ENCODE measurements around the gene HOXA6.

HOXA6 gene

DNA sequence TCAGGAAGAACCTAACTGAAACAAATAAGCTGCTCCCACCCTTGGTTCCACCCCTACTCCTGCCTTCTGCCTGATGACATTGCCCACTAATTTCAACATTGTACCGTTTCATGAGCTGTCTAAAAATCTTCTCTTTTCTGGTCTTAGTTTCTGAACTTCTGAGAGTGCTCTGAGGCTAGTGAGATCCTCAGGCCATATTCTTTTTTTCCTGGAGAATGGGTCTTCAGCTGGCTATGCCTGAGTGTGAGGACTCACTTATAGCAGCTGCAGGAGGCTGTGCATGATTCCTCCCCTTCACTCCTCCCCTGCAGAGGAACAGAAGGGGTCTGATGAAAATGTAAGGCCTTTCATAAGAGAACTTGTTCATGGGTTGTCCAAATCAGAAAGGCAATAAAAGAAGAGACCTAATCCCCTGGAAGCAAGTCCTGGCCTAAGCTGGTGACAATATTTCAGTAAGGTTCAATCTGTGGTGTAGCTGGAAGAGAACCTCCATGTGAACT, 28.1 kb downstream of the HOXA6 start:
- DNase-seq (ENCODE audit: insufficient read length, low spot score) (no peak), FAIRE-seq (no peak)
- no peak for TF ChIP-seq POLR2A (IDR thresholded peaks at IDR 0.05; ENCODE audit: low read depth, low read length)

DNA sequence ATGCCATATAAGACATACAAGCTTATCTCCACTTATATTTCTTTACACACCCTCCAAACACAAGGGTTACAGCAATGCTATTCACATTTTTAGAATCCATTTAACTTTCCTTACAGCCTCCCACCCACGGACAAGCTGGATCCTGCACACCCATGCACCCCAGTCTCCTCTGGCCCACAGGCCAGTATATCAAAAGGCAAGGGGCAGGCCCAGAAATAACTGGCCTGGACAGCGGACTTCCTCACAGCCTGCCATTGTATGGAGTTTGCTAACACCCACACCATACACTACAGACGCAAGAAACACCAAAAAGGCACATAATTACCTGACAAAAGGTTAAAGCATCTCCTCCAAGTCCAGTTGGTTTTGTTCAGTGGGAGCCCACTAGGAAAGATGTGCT, 29.0 kb downstream of the HOXA6 start:
- no peak for TF ChIP-seq POLR2A (IDR thresholded peaks at IDR 0.05; ENCODE audit: low read depth, low read length)
- DNase-seq (ENCODE audit: insufficient read length, low spot score) (no peak), FAIRE-seq (no peak)

DNA sequence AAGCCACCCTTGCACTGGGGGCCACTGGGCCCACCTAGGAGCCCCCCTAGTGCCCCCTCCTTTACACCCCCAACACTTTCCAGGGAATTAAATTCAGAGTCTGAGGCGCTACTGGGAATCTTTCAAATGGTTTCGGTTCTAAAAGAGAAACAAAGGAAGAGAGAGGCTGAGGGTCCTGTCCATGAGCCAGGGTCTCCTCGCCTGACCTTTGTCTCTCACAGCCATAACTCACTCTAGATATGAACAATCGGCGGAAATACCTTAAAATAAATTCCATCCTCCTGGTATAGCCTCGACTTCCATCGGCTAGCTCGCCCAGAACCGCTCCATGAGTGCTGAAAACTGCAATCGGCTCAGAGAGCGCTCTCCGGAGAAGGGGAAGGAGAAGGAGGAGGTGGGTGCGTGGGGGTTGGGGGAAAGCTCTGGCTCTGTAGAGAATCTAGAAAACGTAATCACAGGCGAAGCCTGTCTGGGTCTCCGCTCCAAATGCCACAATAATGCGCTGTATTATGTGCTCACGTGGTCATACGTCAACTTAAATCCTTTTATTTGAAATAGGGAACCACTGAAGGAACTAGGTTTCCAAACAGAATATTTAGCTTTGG, 29.6 kb downstream of the HOXA6 start:
- FAIRE-seq, result no peak
- DNase-seq (ENCODE audit: insufficient read length, low spot score), result no peak
- no peak for TF ChIP-seq POLR2A (IDR thresholded peaks at IDR 0.05; ENCODE audit: low read depth, low read length)

DNA sequence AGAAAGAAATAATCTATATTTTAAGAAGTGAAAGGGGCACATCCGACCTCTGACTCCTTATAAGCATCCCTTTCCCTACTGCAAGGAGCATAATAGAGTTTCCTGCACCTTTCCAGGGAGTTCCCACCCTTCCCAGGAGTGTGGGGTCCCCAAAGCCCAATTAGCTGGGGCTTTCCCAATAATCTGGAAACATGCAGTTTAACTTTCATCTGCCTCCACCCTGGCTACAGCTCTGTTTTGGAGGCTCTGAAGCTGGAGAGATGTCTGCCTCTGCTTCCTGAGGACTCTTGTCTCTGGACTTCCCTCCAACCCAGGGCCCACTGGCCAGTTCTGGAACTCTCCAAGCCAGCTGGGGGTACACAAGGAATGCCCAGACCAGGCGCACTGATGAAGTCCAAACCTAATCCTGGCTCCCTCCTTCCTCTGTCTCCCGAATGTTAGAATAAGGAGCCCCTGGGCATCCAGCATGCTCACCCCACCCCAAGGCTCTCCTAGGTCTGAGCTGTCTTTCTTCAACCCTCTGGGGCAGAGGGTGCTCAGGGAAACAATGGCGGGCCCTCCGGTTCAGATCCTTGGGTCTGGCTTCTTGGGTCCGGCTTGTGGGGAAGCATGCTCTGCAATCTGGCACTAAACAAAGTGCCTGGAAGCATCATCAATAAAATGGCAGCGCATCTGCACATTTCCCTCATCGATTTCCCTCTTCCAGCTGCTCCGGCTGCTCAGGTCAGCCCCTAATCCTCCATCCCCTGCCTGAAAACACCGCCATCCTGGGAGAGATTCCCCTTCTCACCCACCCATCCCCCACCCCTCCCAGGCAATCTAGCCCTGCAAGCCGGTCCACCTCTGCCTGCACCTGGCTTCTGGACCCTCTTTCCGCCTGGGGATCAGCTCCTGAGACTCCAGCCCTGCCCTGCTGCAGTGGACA, 30.4 kb downstream of the HOXA6 start:
- DNase-seq (ENCODE audit: insufficient read length, low spot score), result no peak
- FAIRE-seq, result no peak
- TF ChIP-seq POLR2A (IDR thresholded peaks at IDR 0.05; ENCODE audit: low read depth, low read length), result no peak

DNA sequence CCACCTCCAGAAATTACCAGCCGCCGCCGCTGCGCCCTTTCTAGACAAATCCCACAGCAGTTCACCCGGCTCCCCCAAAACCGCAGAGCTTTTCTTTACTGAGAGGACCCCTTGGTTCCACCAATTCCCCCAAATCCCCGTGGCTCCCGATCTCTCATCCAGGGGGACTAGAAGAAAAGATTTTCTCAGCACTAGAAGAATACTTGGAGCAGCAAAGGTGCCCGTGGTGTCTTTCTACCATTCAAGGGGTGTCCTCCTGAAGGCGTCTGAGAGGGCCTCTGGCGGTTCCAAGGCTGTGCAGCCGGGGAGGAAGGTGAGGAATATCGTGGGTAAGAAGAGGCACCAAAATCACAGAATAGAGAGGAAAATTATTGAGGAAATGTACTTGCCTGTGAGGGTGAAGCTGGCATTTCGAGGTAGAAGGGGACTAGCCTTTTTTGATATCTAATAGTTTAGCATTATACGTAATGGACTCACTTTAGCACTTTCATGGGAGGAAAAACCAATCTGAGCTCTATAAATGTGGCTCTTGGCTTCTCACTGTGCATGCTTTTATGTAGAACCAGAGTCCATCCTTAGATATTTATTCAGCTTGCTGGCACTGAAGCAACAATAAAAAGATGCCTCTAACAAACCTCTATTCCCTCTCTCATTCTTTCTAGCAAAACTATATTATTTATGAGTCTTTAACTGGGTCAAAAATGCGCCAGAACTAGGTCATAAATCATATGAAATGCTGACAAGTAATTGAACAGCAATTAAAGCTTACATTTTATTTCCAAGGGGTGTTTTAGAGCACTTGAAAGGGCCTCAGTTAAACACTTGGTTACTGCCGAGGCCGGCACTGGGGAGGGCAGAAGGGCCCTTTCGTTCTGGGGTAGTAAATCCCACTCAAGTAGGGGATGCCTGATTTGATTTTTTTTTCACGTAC, 31.3 kb downstream of the HOXA6 start:
- no peak for DNase-seq (ENCODE audit: insufficient read length, low spot score)
- no peak for TF ChIP-seq POLR2A (IDR thresholded peaks at IDR 0.05; ENCODE audit: low read depth, low read length)
- no peak for FAIRE-seq

DNA sequence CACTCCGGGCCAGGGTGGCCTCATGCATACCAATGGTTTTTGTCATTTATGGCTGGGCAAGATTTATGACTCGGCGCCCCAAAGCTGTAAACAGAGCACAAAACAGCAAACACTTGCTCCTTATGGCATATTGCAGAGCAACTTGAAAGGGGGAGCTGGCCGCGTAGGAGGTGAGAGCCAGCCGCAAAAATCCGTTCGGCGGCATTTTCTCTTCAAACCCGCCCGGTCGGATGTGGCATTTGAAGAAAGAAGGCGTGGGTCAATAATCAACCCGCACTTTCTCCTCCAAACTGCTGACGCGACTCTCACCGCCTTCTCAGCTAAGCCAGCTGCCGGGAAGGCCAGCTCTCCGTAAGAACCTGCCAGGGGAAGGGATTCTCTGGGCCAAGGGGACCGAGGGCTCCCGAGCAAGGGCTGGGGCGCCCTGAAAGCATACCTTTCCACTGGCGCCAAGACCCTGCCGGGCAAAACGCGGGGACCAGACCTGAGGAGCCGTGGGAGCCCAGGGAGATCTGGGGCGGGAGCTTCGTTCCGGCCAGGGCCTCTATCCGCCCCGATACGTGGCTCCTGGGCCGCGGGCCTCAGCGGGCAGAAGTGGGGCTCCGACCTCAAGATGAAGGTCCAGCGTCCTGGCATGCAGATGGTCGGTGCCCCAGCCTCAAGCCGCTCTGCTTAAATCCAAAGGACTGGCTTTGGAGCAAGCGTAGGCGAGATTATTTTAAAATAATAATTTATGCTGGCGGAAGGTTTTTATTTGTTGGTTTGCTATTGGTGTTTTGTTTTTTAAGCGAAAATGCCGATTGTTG, 32.1 kb downstream of the HOXA6 start:
- DNase-seq (ENCODE audit: insufficient read length, low spot score) (no peak), FAIRE-seq (peak; percentile 75)
- no peak for TF ChIP-seq POLR2A (IDR thresholded peaks at IDR 0.05; ENCODE audit: low read depth, low read length)

- DNase-seq (ENCODE audit: insufficient read length, low spot score) (no peak), FAIRE-seq (no peak)
- no peak for TF ChIP-seq POLR2A (IDR thresholded peaks at IDR 0.05; ENCODE audit: low read depth, low read length)
Measured at GRCh38 chr7:27114881-27115220, 32.7 kb downstream of the HOXA6 start.

GRCh38 chr7:27113991-27114769, 33.4 kb downstream of the HOXA6 start:
- FAIRE-seq (no peak), DNase-seq (ENCODE audit: insufficient read length, low spot score) (no peak)
- no peak for TF ChIP-seq POLR2A (IDR thresholded peaks at IDR 0.05; ENCODE audit: low read depth, low read length)

DNA sequence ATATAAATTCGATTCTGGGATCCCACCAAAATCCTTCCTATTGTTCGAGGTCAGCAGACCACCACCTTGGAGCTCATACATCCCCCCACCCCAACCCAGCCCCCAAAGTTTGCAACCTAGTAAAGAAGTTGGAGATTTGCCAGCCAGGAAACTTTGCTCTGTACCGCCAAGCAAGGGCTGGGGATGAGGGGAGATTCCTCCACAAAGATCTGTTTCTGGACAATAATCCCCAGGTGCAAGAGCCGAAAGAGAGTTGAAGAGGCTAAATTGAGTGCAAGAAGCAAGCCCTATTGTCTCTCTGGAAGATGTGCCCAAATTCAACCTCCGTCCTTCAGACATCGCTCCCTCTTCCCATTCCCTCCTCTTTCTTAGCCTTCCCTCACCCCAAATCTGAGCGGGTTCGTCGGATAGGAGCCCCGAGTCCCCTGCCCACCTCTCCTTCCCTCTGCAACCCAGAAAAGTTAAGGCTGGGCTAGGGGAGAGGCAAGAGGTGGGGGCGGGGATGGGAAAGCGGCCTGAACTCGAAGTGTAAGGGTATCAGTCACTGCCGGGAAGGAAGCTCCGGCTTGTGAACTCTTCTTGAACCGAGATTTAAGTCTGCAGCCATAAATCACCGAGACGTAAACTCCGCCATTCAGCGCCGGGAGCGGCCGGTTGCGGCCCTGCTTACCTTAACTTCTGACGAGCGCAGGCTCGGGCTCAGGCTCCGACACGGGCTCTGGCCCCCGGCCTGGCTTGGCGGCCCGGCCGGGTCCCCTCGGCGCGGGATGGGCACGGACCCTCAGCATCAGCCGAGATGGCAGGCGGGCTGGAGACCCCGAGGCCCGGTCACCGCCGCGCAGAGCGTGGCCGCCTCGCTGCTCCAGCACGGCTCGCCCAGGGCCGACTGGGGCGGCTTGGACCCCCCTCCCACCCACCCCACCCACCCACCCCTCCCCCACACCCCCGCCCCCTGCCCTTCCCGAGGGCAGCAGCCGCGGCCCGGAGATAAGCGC, 34.3 kb downstream of the HOXA6 start:
- FAIRE-seq (no peak), DNase-seq (ENCODE audit: insufficient read length, low spot score) (peak; percentile 90)
- peak; percentile 46; the same call in 1 of the 2 replicates for TF ChIP-seq POLR2A (IDR thresholded peaks at IDR 0.05; ENCODE audit: low read depth, low read length)

DNA sequence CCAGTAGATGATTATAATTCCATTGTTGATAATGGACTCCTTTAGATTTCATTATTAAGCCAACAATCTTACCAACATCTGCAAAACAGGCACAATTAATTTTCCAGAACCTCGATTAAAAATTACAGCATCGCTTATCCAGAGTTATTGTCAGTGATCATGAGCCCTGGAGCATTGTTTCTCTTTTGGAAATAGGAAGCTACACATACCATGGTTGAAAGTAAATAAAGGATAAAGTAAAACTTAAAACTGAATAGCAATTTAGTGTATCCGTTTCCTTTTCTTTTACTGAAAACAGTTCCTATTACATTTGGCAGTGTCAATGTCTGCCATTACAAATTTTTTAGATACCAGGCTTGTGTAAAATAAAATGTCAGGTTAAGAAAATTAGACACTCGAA, 35.2 kb downstream of the HOXA6 start:
- DNase-seq (ENCODE audit: insufficient read length, low spot score) (no peak), FAIRE-seq (no peak)
- no peak for TF ChIP-seq POLR2A (IDR thresholded peaks at IDR 0.05; ENCODE audit: low read depth, low read length)

- FAIRE-seq (no peak), DNase-seq (ENCODE audit: insufficient read length, low spot score) (no peak)
- TF ChIP-seq POLR2A (IDR thresholded peaks at IDR 0.05; ENCODE audit: low read depth, low read length), result no peak
Measured at GRCh38 chr7:27111751-27112277, 35.8 kb downstream of the HOXA6 start.

All from H54 (cell line).